Stimulated activated memory B cell treated with anti-CD40 and anti-IgM and Interleukin-4, amounts not matched to agents 10 μg/mL and 1 μg/mL and 100 μg/mL, for 72 hours (primary cell): Measurements from ENCODE around the gene CTNND2.
"Not testable (repeated sequence)": the region's sequence is repeated elsewhere in the genome, so short reads cannot be mapped to it uniquely, and the experiment has no call there.

Experiments
- ATAC-seq: fragments of 150-1000 bp; cut with Tn5 transposase; 2 replicates; pipeline ENCODE4 v1.10.0; 2021
- H3K27ac Mint-ChIP-seq: one replicate; pipeline ENCODE4 v1.8.0; 2022; ENCODE audit warnings: mild to moderate bottlenecking, mixed read lengths
- H3K27me3 Mint-ChIP-seq: one replicate; pipeline ENCODE4 v1.8.0; 2022; ENCODE audit warnings: mixed read lengths
- H3K36me3 Mint-ChIP-seq: one replicate; pipeline ENCODE4 v1.8.0; 2022; ENCODE audit warnings: mixed read lengths
- H3K4me1 Mint-ChIP-seq: one replicate; pipeline ENCODE4 v1.8.0; 2022; ENCODE audit warnings: mixed read lengths
- H3K4me3 Mint-ChIP-seq: one replicate; pipeline ENCODE4 v1.8.0; 2022; ENCODE audit warnings: mild to moderate bottlenecking, moderate library complexity, mixed read lengths
- H3K9me3 Mint-ChIP-seq: one replicate; pipeline ENCODE4 v1.8.0; 2022; ENCODE audit warnings: mixed read lengths

The CTNND2 gene

DNA sequence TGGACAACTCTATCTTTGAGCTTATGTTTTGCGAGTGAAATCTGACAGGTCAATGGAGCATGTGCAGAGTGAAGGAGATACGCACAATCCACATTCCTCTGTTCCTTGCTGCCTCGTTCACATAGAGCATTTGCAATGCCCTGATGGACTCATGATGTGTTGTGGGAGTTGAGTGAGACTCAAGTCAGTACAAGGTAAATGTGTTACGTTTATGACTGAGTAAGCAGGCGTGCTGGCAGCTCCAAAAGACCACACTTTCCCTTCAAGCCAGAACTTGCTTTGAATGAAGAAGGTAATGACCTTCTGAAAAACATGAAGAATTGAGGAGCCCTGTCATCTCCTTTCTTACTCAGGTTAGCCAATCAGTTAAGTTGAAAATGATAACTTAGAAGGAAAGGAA is 477.8 kb downstream of the CTNND2 start:
- Mint-ChIP-seq H3K36me3 (no peaks in the 10 kb centered on the region), H3K27me3 (no peaks in the 10 kb centered on the region), H3K4me3 (no peak overlapping the region), H3K9me3 (peaks cover 3% of the 10 kb centered on the region), H3K4me1 (no peaks in the 10 kb centered on the region), H3K27ac (no peak overlapping the region)
- ATAC-seq = no peak

DNA sequence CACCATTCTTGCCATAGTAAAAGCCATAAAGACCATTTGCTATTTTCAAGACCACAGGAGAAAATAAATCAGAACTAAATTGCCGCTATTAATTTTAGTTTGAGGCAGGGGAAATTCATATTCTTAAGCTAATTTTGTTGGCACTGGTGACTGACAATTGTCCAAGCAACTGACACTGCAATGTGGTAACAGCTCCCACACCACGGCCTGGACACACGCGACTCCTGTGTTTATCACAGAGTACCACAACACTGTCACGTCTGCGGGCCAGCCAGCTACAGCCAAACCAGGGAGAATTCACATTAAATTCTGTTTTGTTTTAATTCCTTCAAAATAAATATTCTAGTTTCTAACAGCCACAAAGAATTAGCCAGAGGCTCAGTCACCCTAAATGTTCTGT is 481.9 kb downstream of the CTNND2 start:
- Mint-ChIP-seq H3K4me1 (no peaks in the 10 kb centered on the region), H3K4me3 (no peak overlapping the region), H3K36me3 (no peaks in the 10 kb centered on the region), H3K9me3 (peaks cover 1% of the 10 kb centered on the region), H3K27me3 (no peaks in the 10 kb centered on the region), H3K27ac (no peak overlapping the region)
- no peak for ATAC-seq

DNA sequence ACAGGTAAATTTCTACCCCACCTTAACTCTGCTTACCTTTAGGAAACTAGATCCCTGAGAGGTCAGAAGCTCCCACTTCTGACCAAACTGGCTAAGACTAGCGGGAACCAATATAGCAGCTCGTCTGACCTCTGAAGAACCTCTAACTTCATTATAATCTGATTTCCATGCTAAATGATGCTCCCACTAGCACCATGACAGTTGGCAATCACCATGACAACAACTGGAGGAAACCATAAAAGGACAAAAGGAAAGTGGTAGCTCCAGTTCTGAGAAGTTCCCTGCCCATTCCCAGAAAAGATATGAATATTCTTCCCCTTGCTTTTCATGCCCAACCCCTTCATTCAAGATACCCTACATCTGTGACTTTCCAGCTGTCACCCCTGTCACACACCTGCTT is 483.3 kb downstream of the CTNND2 start:
- no peaks in the 10 kb centered on the region for H3K27me3 Mint-ChIP-seq
- no peak overlapping the region for H3K4me3 Mint-ChIP-seq
- H3K36me3 Mint-ChIP-seq = no peaks in the 10 kb centered on the region
- H3K9me3 Mint-ChIP-seq = peaks cover 4% of the 10 kb centered on the region
- H3K27ac Mint-ChIP-seq = no peak overlapping the region
- no peak for ATAC-seq
- no peaks in the 10 kb centered on the region for H3K4me1 Mint-ChIP-seq

DNA sequence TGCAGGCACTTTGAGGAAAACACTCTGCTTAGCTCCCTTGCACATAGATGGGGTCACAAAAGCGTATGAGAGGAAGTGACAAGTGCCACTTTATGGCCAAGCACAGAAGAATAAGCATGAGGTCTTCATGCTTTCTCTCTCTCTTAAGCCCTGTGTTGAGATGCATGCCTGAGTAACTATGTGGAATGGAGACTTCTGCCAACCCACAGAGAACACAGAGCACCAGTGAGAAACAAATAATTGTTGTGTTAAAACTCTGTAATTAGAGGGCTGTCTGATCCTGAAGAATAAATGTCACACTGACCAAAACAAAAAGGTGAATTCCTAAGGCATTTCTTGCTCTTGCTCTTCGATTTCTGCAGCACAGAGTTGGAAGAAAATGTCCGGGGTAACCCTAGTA is 488.5 kb downstream of the CTNND2 start:
- no peak for ATAC-seq
- no peaks in the 10 kb centered on the region for H3K36me3 Mint-ChIP-seq
- no peaks in the 10 kb centered on the region for H3K27me3 Mint-ChIP-seq
- H3K9me3 Mint-ChIP-seq = peaks cover 4% of the 10 kb centered on the region
- no peak overlapping the region for H3K4me3 Mint-ChIP-seq
- H3K4me1 Mint-ChIP-seq = no peaks in the 10 kb centered on the region
- no peak overlapping the region for H3K27ac Mint-ChIP-seq

DNA sequence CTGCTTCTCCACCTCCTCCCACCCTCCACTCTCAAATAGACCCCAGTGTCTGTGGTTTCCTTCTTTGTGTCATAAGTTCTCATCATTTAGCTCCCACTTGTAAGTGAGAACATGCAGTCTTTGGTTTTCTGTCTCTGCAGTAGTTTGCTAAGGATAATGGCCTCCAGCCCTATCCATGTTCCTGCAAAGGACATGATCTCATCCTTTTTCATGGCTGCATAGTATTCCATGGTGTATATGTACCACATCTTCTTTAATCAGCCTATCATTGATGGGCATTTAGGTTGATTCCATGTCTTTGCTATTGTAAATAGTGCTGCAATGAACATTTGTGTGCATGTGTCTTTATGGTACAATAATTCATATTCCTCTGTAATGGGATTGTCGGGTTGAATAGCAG is 489.5 kb downstream of the CTNND2 start:
- H3K27ac Mint-ChIP-seq, H3K9me3 Mint-ChIP-seq, ATAC-seq, H3K4me3 Mint-ChIP-seq, H3K4me1 Mint-ChIP-seq, H3K36me3 Mint-ChIP-seq, H3K27me3 Mint-ChIP-seq: not testable (repeated sequence)

DNA sequence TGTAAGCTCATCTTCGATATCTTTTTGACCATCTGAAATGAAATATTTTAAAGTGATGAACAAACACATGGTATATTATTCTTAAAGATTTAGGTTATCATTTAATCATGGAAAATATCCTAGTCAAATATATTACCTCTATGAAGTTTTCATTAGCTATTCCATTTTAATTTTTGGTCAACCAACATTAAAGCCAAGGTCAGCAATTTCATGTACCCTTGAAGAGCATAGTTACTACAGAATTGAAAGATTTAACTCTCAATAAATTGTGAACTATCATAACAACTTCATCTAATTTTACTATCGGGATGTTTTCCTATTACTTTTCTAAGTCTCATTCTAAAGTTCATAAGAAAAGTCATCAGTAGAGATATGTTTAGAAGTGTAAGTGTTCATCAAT is 492.6 kb downstream of the CTNND2 start:
- H3K36me3 Mint-ChIP-seq = no peaks in the 10 kb centered on the region
- H3K27me3 Mint-ChIP-seq = no peaks in the 10 kb centered on the region
- ATAC-seq = no peak
- no peak overlapping the region for H3K4me3 Mint-ChIP-seq
- no peaks in the 10 kb centered on the region for H3K9me3 Mint-ChIP-seq
- H3K4me1 Mint-ChIP-seq = no peaks in the 10 kb centered on the region
- no peak overlapping the region for H3K27ac Mint-ChIP-seq

DNA sequence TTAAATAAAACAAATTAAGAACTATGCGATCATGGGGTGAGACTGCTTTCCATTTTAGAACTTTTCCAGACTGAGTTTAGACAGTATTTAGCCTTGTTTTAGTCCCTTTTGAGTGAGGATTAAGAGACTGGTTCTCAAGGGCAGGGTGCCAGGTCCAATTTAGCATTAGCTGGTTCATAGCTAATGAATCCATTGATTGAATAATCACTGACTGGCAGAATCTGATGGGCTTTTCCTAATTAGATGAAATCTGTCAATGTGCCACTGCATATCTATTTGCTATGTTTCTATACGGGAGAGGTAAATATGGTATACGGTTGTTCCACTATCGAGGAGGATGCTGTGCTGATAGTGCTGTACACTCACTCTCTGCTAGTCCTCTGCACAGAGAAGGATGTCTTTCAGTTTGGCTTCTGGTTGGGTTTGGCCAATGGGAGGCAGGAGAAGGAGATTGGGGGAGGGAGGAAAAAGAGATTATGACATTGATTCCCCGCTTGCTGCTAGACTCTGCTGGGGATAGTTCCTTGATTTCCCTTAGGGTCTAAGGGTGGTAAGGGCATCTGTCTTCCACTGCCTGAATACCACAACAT is 496.6 kb downstream of the CTNND2 start:
- H3K27ac Mint-ChIP-seq = no peak overlapping the region

DNA sequence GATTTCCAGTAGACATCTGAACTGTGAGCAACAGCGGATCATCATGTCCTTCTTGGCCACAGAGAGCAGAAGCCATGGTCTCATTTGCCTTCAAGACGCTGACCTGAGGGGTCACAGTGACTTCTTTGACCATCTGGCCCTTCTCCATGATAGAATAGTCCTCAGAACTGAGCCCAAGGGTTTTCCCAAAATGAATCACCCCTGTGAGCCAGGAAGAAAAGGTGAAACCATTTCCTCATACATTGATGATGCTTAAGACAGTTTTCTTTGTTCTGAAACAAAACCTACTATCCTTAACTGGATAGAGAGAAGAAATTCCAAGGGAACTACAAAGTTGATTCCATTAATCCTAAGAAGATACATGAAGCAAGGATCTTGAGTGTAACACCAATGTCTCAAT is 503.9 kb downstream of the CTNND2 start:
- H3K9me3 Mint-ChIP-seq = no peaks in the 10 kb centered on the region
- no peak for ATAC-seq
- H3K4me3 Mint-ChIP-seq = no peak overlapping the region
- H3K27ac Mint-ChIP-seq = no peak overlapping the region
- H3K4me1 Mint-ChIP-seq = no peaks in the 10 kb centered on the region
- no peaks in the 10 kb centered on the region for H3K36me3 Mint-ChIP-seq
- peaks cover 18% of the 10 kb centered on the region for H3K27me3 Mint-ChIP-seq

More for the DNA sequence above, 496.6 kb downstream of the CTNND2 start:
- Mint-ChIP-seq H3K9me3 (no peaks in the 10 kb centered on the region), H3K4me1 (no peaks in the 10 kb centered on the region), H3K4me3 (no peak overlapping the region), H3K27me3 (no peaks in the 10 kb centered on the region), H3K36me3 (no peaks in the 10 kb centered on the region)
- no peak for ATAC-seq

DNA sequence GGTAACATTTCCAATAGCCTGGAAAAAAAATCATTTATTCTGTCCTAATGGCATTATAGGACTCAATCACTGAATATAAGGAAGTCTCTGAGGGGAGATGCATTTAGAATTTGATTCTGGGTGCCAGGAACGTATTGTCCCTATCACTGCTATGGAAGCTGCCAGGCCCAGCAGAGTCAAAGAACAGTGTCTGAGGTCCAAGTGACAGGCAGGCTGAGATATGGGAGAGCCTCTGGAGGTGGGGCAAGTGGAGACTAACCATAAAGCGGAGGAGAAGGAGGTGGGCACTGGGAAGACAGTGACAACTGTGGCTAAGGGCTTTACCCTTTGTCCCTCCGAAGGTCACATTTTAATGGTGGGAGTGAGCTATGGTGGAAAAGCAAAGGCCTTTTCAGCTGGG is 505.5 kb downstream of the CTNND2 start:
- Mint-ChIP-seq H3K27me3 (peaks cover 18% of the 10 kb centered on the region), H3K4me3 (no peak overlapping the region), H3K9me3 (no peaks in the 10 kb centered on the region), H3K27ac (no peak overlapping the region), H3K4me1 (no peaks in the 10 kb centered on the region), H3K36me3 (no peaks in the 10 kb centered on the region)
- peak; percentile 25 for ATAC-seq

DNA sequence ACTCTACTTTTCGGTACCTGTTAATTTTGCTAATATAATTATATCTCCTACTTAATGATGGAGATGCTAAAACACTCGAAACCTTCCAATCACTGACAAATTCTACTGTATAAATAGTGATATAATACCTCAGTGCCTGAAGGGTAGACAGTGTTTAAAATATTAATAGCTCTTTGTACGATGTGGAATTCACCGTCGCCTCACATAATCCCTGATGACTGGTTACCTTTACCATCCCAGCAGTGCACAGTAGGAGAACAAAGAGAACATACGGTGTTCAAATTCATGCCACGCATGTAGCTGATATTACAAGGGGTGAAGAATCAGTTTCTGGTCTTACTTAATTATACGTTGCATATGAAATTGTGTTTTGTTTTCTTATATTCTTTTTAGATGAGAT is 506.7 kb downstream of the CTNND2 start:
- Mint-ChIP-seq H3K36me3 (no peaks in the 10 kb centered on the region), H3K27ac (no peak overlapping the region), H3K4me3 (no peak overlapping the region), H3K27me3 (peaks cover 18% of the 10 kb centered on the region), H3K4me1 (no peaks in the 10 kb centered on the region), H3K9me3 (peaks cover 3% of the 10 kb centered on the region)
- ATAC-seq = no peak

DNA sequence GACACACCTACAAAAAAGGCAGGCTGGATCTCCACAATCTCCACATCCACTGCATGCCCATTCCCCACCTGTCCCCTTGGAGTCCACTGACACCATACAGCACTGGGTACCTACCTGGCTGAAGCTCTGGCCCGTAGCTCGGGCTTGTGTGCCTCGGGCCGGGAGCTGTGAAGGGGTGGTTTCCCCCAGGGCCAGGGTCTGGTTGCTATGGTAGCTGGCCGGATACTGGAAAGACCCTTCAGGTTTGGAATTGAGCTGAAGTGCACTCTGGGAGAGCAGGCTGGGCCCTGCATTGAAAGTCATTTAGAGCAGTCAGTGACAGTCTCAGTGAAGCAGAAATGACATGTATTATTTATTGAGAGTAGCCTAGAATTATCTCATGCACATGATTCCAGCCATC is 507.3 kb downstream of the CTNND2 start:
- ATAC-seq = no peak
- Mint-ChIP-seq H3K4me3 (no peak overlapping the region), H3K27me3 (peaks cover 18% of the 10 kb centered on the region), H3K4me1 (no peaks in the 10 kb centered on the region), H3K36me3 (no peaks in the 10 kb centered on the region), H3K27ac (no peak overlapping the region), H3K9me3 (peaks cover 3% of the 10 kb centered on the region)

DNA sequence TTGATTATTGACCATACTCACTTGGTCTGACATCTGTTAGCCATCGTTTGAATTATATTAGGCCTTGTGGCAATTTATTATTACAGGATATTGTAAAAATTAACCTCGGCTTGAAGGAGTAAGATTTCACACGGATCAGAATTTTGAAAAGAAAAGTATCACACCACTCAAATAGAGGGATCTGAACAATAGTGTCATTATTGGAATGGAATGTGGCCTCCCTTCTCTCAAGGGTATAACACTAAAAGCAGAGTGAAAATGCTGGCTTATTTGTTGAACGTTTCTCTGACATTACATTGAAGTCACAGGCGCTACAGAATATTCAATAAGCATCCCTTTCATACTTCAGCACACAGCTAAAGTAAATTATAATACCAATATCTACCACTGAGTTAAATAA is 509.3 kb downstream of the CTNND2 start:
- H3K4me1 Mint-ChIP-seq = no peaks in the 10 kb centered on the region
- H3K27me3 Mint-ChIP-seq = peaks cover 18% of the 10 kb centered on the region
- H3K27ac Mint-ChIP-seq = no peak overlapping the region
- no peaks in the 10 kb centered on the region for H3K36me3 Mint-ChIP-seq
- peaks cover 3% of the 10 kb centered on the region for H3K9me3 Mint-ChIP-seq
- H3K4me3 Mint-ChIP-seq = no peak overlapping the region
- ATAC-seq = no peak

DNA sequence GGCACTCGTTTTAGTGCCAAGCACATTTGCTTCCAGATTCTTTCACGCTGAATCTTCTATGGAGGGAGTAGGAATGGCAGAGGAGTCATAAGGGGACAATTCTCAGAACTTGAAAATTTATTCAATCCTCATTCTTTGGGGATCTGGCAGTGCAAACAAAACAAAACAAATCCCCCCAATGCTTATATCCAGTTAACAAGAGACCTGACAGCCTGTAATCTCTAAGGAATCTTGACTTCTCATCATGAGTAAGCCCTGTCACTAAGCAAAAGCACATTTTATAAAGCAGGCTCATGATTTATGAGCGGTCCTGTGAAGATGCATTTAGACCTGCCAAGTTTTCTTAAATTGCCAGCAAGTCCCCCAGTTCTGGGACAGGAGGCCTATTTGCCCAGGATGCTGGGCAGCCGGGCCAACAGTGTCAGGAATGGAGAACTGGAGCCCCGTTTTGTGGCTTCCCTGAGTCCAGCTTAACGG is 513.9 kb downstream of the CTNND2 start:
- H3K4me1 Mint-ChIP-seq = no peaks in the 10 kb centered on the region
- no peak overlapping the region for H3K27ac Mint-ChIP-seq
- peaks cover 3% of the 10 kb centered on the region for H3K9me3 Mint-ChIP-seq
- no peak overlapping the region for H3K4me3 Mint-ChIP-seq
- no peak for ATAC-seq
- no peaks in the 10 kb centered on the region for H3K36me3 Mint-ChIP-seq
- peaks cover 13% of the 10 kb centered on the region for H3K27me3 Mint-ChIP-seq

DNA sequence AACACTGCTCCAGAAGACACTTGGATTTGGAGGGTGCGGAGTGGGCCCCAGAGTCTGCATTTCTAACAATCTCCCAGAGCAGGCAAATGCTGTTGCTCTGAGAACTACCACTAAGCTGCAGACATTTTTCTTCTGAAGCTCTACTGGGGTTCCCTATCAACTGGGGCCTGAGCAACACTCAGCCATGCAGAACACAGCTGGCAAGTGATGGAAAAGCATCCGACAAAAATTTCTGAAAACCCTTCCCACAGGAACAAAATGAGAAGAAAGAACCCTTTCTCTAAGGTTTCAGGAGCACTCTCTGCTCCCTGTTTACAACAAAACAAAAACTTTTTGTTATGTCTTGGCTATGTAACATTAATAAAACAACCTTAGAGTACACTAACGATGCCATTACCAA is 516.9 kb downstream of the CTNND2 start:
- no peak for ATAC-seq
- Mint-ChIP-seq H3K27ac (no peak overlapping the region), H3K36me3 (no peaks in the 10 kb centered on the region), H3K4me3 (no peak overlapping the region), H3K4me1 (peaks cover 8% of the 10 kb centered on the region), H3K27me3 (peaks cover 39% of the 10 kb centered on the region), H3K9me3 (peaks cover 3% of the 10 kb centered on the region)

DNA sequence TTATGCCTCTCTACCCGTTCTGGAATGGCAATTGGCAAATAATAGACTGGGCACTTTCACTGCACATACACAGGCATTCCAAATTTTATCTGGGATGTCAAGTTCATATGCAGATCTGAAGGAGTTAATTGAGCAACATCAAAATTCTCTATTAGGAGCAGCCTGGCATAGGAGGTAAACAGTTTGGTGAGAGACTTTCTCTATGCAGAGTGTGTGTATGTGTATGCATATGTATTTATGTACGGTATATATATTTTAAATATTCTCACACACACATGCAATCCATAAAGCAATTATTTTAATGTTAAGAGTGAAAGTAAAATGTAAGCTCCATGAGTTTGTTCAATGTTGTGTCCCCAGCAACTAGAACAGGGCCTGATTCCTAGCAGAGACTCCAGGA is 517.8 kb downstream of the CTNND2 start:
- Mint-ChIP-seq H3K36me3 (no peaks in the 10 kb centered on the region), H3K4me3 (no peak overlapping the region), H3K27ac (no peak overlapping the region), H3K4me1 (peaks cover 8% of the 10 kb centered on the region), H3K27me3 (peaks cover 49% of the 10 kb centered on the region), H3K9me3 (peaks cover 3% of the 10 kb centered on the region)
- no peak for ATAC-seq

DNA sequence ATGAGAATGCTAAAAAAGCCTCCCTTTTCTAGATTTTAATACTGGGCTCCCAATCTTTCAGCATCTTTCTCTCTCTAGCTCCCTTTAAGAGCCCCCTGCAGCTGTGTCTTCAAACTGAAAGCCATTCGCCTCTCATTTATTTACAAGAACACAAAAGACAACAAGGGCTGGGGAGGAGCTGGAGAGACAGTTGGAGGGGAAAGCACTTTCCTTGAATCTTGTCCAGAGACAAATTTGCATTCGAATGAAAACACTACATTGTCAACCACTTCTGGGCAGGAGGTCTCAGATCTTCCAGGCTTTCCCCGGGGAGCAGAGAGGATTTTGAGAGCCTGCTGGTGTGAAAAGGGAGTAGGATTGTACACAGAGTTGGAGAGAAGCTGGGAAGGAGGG is 518.3 kb downstream of the CTNND2 start:
- no peak for ATAC-seq
- Mint-ChIP-seq H3K36me3 (no peaks in the 10 kb centered on the region), H3K27ac (no peak overlapping the region), H3K27me3 (peaks cover 53% of the 10 kb centered on the region), H3K4me3 (no peak overlapping the region), H3K4me1 (peaks cover 8% of the 10 kb centered on the region), H3K9me3 (peaks cover 3% of the 10 kb centered on the region)
